ENCODE measurements around the gene WDR46. TPM values are rescaled to one million over a fixed set of nuclear protein-coding genes. Genes with fewer than 3 reads are reported as not detected.

WDR46 gene
- total and polyA plus RNA-seq, 10 of the 15 experiments (the other 5 are each of a cell fraction or from before 2014, with no cell fraction given): 10.1 to 147 (median 86.0) TPM

- TF ChIP-seq CEBPZ (IDR thresholded peaks at IDR 0.05; ENCODE audit: low read depth, low read length): no peak
- TF ChIP-seq HSF1 (IDR thresholded peaks at IDR 0.05; ENCODE audit: low read depth, low read length): no peak
- TF ChIP-seq CHD1 (IDR thresholded peaks at IDR 0.05; ENCODE audit: low read depth, low read length): no peak
- no peak for TF ChIP-seq ATF2 (IDR thresholded peaks at IDR 0.05; ENCODE audit: low read length)
- TF ChIP-seq BHLHE40 (IDR thresholded peaks at IDR 0.05; ENCODE audit: borderline replicate concordance in 1 of 2, low read depth in 2 of 2, low read length in 1 of 2): no peak
- TF ChIP-seq EGR1 (IDR thresholded peaks at IDR 0.05; ENCODE audit: borderline replicate concordance in 1 of 2, low read depth in 2 of 2, low read length in 2 of 2): peak in 1 of 2 experiments; percentile 47; a peak in 2 of 3 replicates
- no peak for TF ChIP-seq HDAC6 (IDR thresholded peaks at IDR 0.05; ENCODE audit: unreplicated experiment)
- TF ChIP-seq PML (IDR thresholded peaks at IDR 0.05; ENCODE audit: low read length): no peak
- TF ChIP-seq NKRF (conservative IDR thresholded peaks at IDR 0.05): peak; percentile 93
- TF ChIP-seq FOS (IDR thresholded peaks at IDR 0.05; ENCODE audit: borderline replicate concordance, extremely low read depth, insufficient read length): no peak
- TF ChIP-seq SP1 (IDR thresholded peaks at IDR 0.05; ENCODE audit: low read depth, low read length): peak; percentile 17
- TF ChIP-seq MAX (IDR thresholded peaks at IDR 0.05; ENCODE audit: low read depth, low read length): no peak; the same call in 1 of the 2 replicates
- no peak for TF ChIP-seq REST (IDR thresholded peaks at IDR 0.05; ENCODE audit: low read depth, low read length)
- TF ChIP-seq ZNF207 (IDR thresholded peaks at IDR 0.05; ENCODE audit: borderline replicate concordance): peak; percentile 31; the same call in 1 of the 2 replicates
Observed at GRCh38 chr6:33297956-33298772, 9.1 kb upstream of the WDR46 start (continued).

All from GM12878 (cell line).